AG04450 (cell line): ENCODE data around the gene SCAF8. TPM values are rescaled to one million over a fixed set of nuclear protein-coding genes. Genes with fewer than 3 reads are reported as not detected.

Experiments used
- CTCF ChIA-PET: fragments of 300-600, 350-600 bp; formaldehyde crosslinking; extraction: SDS; loops from one replicate; lab custom pipeline; 2022; ENCODE audit warnings: antibody characterized with exemption, inconsistent platforms; lab: Charles Lee
- POLR2A ChIA-PET: fragments of 350-600 bp; formaldehyde crosslinking; extraction: SDS; loops from one replicate; lab custom pipeline; 2021; ENCODE audit warnings: antibody characterized with exemption, inconsistent platforms; lab: Yijun Ruan, JAX
- DNase-seq: peaks from one replicate; pipeline ENCODE4 v3.0.0-alpha.2; 2011; ENCODE audit warnings: low read depth, low spot score
- H3K27ac ChIP-seq: one replicate; pipeline ENCODE4 v1.5.1; 2012; ENCODE audit warnings: low read depth, low read length, control low read depth
- H3K27me3 ChIP-seq: one replicate; pipeline ENCODE4 v1.6.0; 2012; ENCODE audit warnings: low read length; ENCODE audit not compliant: control insufficient read depth, insufficient read depth
- H3K4me3 ChIP-seq: 2 replicates; pipeline ENCODE4 v1.5.1; 2011; ENCODE audit warnings: mild to moderate bottlenecking, low read depth, low read length, control low read depth
- H3K9me3 ChIP-seq: 2 replicates; pipeline ENCODE4 v1.5.1; 2012; ENCODE audit warnings: low read length; ENCODE audit not compliant: control insufficient read depth, insufficient read depth
- polyA plus RNA-seq: library from polyadenylated mRNA; depleted of rRNA; stranded (reverse); fragments of >200 nt; gene quantifications from 2 replicates; pipeline ENCODE4 v1.2.3, GENCODE V29; 2011
- TF ChIP-seq, protein P1 (sequence below): IDR thresholded peaks from 2 replicates; pipeline ENCODE4 v1.5.1; 2011; ENCODE audit warnings: low read depth, low read length, control low read depth, inconsistent platforms

The SCAF8 gene
- polyA plus RNA-seq, 1 experiment, result 29.2 TPM

DNA sequence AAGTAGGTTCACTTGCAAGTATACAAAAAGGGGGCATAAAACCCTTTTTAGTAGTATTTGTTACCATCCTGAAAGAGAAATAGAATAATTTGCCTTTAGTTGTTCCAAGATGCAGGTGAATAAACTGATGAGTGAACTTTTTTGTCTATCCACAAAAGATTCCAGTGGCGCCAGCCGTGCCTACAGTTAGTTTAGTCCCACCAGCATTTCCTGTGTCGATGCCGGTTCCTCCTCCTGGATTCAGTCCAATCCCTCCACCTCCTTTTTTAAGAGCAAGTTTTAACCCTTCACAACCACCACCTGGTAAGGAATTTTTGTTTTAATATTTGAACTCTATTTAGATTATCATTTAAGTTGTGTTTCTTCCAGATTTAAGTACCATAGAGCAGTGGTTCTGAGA is 90.9 kb downstream of the SCAF8 start:
- Histone ChIP-seq H3K4me3 (no peak overlapping the region), H3K9me3 (no peaks in the 10 kb centered on the region), H3K27ac (no peak overlapping the region), H3K27me3 (no peaks in the 10 kb centered on the region)
- ChIA-PET CTCF (no interaction called here), POLR2A (no interaction called here)
- DNase-seq, result no peak
- TF ChIP-seq, protein P1, sequence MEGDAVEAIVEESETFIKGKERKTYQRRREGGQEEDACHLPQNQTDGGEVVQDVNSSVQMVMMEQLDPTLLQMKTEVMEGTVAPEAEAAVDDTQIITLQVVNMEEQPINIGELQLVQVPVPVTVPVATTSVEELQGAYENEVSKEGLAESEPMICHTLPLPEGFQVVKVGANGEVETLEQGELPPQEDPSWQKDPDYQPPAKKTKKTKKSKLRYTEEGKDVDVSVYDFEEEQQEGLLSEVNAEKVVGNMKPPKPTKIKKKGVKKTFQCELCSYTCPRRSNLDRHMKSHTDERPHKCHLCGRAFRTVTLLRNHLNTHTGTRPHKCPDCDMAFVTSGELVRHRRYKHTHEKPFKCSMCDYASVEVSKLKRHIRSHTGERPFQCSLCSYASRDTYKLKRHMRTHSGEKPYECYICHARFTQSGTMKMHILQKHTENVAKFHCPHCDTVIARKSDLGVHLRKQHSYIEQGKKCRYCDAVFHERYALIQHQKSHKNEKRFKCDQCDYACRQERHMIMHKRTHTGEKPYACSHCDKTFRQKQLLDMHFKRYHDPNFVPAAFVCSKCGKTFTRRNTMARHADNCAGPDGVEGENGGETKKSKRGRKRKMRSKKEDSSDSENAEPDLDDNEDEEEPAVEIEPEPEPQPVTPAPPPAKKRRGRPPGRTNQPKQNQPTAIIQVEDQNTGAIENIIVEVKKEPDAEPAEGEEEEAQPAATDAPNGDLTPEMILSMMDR, result no peak

DNA sequence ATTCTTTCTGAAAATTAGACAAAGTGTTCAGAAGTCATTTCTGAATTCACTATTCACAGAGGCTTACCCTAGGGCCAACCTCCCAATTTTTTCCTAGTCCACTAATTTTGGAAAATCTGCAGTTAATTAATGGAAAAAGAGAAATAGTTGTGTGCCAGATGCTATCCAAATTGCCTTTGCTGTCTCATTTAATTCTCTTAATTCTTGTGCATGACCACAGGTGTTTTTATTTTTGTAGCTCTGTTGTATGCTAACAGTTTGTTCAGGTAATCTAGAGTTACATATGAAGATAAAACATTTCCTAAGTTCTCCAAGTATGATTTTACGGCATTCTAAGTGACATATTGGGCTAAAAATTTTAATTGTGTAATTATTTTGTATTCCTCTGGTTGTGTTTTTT is 96.8 kb downstream of the SCAF8 start:
- Histone ChIP-seq H3K4me3 (no peak overlapping the region), H3K27me3 (no peaks in the 10 kb centered on the region), H3K27ac (no peak overlapping the region), H3K9me3 (no peaks in the 10 kb centered on the region)
- POLR2A ChIA-PET, result no interaction called here
- CTCF ChIA-PET, result interaction anchor here (0.8 to 1.3 kb wide), 2 partner anchors 38 to 154 kb away, joined by 3 read pairs; no protein-coding TSS in a partner anchor
- TF ChIP-seq, protein P1, result no peak
- no peak for DNase-seq

DNA sequence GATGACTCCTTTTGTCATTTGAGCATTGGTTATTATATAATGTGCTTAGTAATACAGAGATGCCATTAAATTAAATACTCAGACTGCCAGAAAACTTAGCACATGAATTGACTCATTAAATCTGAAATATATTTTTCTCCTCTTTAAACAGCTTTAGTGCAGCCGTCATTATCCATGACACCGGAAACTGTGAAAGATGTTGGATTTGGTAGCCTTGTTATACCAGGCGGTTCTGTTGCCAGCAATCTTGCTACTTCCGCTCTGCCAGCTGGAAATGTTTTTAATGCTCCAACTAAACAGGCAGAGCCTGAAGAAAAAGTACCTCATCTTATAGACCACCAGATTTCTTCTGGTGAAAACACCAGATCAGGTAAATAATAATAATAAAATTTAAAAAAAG is 97.6 kb downstream of the SCAF8 start:
- TF ChIP-seq, protein P1, result no peak
- no peaks in the 10 kb centered on the region for H3K27me3 ChIP-seq
- DNase-seq, result no peak
- H3K4me3 ChIP-seq, result no peak overlapping the region
- ChIA-PET CTCF (interaction anchor here (1.3 kb wide), 1 partner anchor 38 kb away, joined by 3 read pairs; no protein-coding TSS in a partner anchor), POLR2A (no interaction called here)
- no peak overlapping the region for H3K27ac ChIP-seq
- H3K9me3 ChIP-seq, result no peaks in the 10 kb centered on the region

DNA sequence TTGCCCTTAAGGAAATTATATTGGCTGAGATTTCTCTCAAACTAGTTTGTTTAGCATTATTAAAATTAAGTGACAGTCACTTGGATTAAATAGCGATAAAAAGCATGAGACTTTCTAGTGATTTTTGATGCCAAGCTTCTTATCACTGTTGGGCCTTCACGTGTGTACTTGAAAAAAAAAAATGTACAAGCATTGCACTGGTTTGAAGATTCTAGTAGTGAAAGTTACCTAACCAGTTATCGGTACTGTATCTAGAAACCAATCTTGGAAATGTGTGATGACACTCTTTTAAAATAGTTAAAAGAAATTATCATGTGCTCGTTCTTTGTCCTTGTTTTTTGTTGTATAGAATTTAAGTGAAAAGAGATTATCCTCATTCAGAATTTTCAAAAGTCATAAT is 102.1 kb downstream of the SCAF8 start:
- POLR2A ChIA-PET, result no interaction called here
- Histone ChIP-seq H3K9me3 (no peaks in the 10 kb centered on the region), H3K27ac (no peak overlapping the region), H3K4me3 (no peak overlapping the region), H3K27me3 (no peaks in the 10 kb centered on the region)
- DNase-seq, result no peak
- CTCF ChIA-PET, result interaction anchor here (1.0 kb wide), 2 partner anchors 33 to 159 kb away, joined by 3 read pairs; no protein-coding TSS in a partner anchor
- TF ChIP-seq, protein P1, result no peak

DNA sequence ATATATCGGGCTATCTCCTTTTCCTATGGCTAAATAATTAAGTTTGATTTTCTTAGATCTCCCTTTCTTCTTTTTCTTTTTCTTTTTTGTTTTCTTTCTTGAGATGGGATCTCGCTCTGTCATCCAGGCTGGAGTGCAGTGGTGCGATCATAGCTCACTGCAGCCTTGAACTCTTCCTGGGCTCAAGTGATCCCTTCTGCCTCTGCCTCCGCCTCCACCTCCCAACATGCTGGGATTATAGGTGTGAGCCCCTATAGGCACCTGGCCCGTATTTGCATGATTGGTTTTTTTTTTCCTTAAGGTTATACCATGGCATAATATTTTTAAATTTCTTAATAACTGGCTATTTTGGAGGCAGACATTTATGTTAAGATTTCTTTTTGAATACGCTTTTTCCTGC is 106.3 kb downstream of the SCAF8 start:
- ChIA-PET CTCF (no interaction called here), POLR2A (no interaction called here)
- H3K27me3 ChIP-seq, result no peaks in the 10 kb centered on the region
- H3K27ac ChIP-seq, result no peak overlapping the region
- TF ChIP-seq, protein P1, result no peak
- H3K4me3 ChIP-seq, result no peak overlapping the region
- no peak for DNase-seq
- H3K9me3 ChIP-seq, result no peaks in the 10 kb centered on the region
